H9 (cell line): ENCODE results near the gene MOB3B. TPM values are rescaled to one million over a fixed set of nuclear protein-coding genes. Genes with fewer than 3 reads are reported as not detected.

Experiments used
- DNase-seq: peaks from one replicate; pipeline ENCODE4 v3.0.0-alpha.2; 2017
- H2AFZ ChIP-seq: one replicate; pipeline ENCODE4 v1.6.1; 2013; ENCODE audit warnings: mild to moderate bottlenecking, low read length, control low read depth, moderate library complexity
- H2AK5ac ChIP-seq: 2 replicates; pipeline ENCODE4 v1.6.1; 2013; ENCODE audit warnings: low read length, control low read depth, mixed read lengths; ENCODE audit not compliant: insufficient read length
- H2BK120ac ChIP-seq: one replicate; pipeline ENCODE4 v1.6.1; 2013; ENCODE audit warnings: low read depth, mild to moderate bottlenecking, low read length, control low read depth, inconsistent platforms; ENCODE audit not compliant: poor library complexity, severe bottlenecking
- H2BK12ac ChIP-seq: 2 replicates; pipeline ENCODE4 v1.6.1; 2013; ENCODE audit warnings: low read length, control low read depth, mixed read lengths, low read depth; ENCODE audit not compliant: insufficient read length
- H2BK15ac ChIP-seq: 2 replicates; pipeline ENCODE4 v1.6.1; 2013; ENCODE audit warnings: low read depth, low read length, control low read depth
- H2BK20ac ChIP-seq: one replicate; pipeline ENCODE4 v1.6.1; 2013; ENCODE audit warnings: low read depth, mild to moderate bottlenecking, low read length, control low read depth, inconsistent platforms; ENCODE audit not compliant: poor library complexity, severe bottlenecking
- H2BK5ac ChIP-seq: 2 replicates; pipeline ENCODE4 v1.6.1; 2013; ENCODE audit warnings: low read length, control low read depth, mixed read lengths; ENCODE audit not compliant: insufficient read length
- H3K14ac ChIP-seq: 2 replicates; pipeline ENCODE4 v1.6.1; 2013; ENCODE audit warnings: low read length, control low read depth; ENCODE audit not compliant: insufficient read depth
- H3K18ac ChIP-seq: 2 replicates; pipeline ENCODE4 v1.6.1; 2013; ENCODE audit warnings: low read depth, mild to moderate bottlenecking, mixed read lengths, low read length, control low read depth; ENCODE audit not compliant: insufficient read length
- H3K23ac ChIP-seq: 2 replicates; pipeline ENCODE4 v1.6.1; 2013; ENCODE audit warnings: low read length, control low read depth, mixed read lengths, low read depth; ENCODE audit not compliant: insufficient read length
- H3K23me2 ChIP-seq: 2 replicates; pipeline ENCODE4 v1.6.1; 2013; ENCODE audit warnings: low read depth, mild to moderate bottlenecking, mixed read lengths, low read length, control low read depth; ENCODE audit not compliant: insufficient read length, poor library complexity, severe bottlenecking
- H3K27ac ChIP-seq: 2 replicates; pipeline ENCODE4 v1.5.1; 2013; ENCODE audit warnings: low read length, control low read depth, mixed read lengths, low read depth; ENCODE audit not compliant: insufficient read length
- H3K27me3 ChIP-seq: 2 replicates; pipeline ENCODE4 v1.6.1; 2013; ENCODE audit warnings: low read length, control low read depth, inconsistent platforms; ENCODE audit not compliant: insufficient read depth
- H3K4ac ChIP-seq: 2 replicates; pipeline ENCODE4 v1.6.1; 2013; ENCODE audit warnings: low read depth, mild to moderate bottlenecking, control low read depth, inconsistent platforms, low read length, moderate library complexity
- H3K4me1 ChIP-seq: 2 replicates; pipeline ENCODE4 v1.6.1; 2013; ENCODE audit warnings: low read length, control low read depth, inconsistent platforms; ENCODE audit not compliant: insufficient read depth
- H3K4me2 ChIP-seq: 2 replicates; pipeline ENCODE4 v1.6.1; 2013; ENCODE audit warnings: low read length, control low read depth, mixed read lengths; ENCODE audit not compliant: insufficient read length, insufficient read depth
- H3K56ac ChIP-seq: 2 replicates; pipeline ENCODE4 v1.6.1; 2013; ENCODE audit warnings: low read depth, mild to moderate bottlenecking, mixed read lengths, low read length, control low read depth; ENCODE audit not compliant: insufficient read length
- H3K79me1 ChIP-seq: 2 replicates; pipeline ENCODE4 v1.6.1; 2013; ENCODE audit warnings: low read depth, mild to moderate bottlenecking, moderate library complexity, low read length, control low read depth, inconsistent platforms; ENCODE audit not compliant: insufficient read depth, poor library complexity, severe bottlenecking
- H3K79me2 ChIP-seq: 2 replicates; pipeline ENCODE4 v1.6.1; 2013; ENCODE audit warnings: low read length, control low read depth, inconsistent platforms; ENCODE audit not compliant: insufficient read depth
- H3K9ac ChIP-seq: 2 replicates; pipeline ENCODE4 v1.6.1; 2013; ENCODE audit warnings: low read length, control low read depth, mixed read lengths; ENCODE audit not compliant: insufficient read length; ENCODE audit errors: extremely low read depth
- H3K9me3 ChIP-seq: one replicate; pipeline ENCODE4 v1.6.1; 2013; ENCODE audit warnings: low read depth, low read length, inconsistent platforms; ENCODE audit not compliant: control insufficient read depth
- H3T11ph ChIP-seq: one replicate; pipeline ENCODE4 v1.6.1; 2013; ENCODE audit warnings: mild to moderate bottlenecking, low read length, control low read depth, inconsistent platforms
- H4K20me1 ChIP-seq: one replicate; pipeline ENCODE4 v1.6.1; 2013; ENCODE audit not compliant: control insufficient read depth, insufficient read length, insufficient read depth
- H4K5ac ChIP-seq: 2 replicates; pipeline ENCODE4 v1.6.1; 2013; ENCODE audit warnings: low read depth, mild to moderate bottlenecking, mixed read lengths, low read length, control low read depth; ENCODE audit not compliant: insufficient read length
- H4K8ac ChIP-seq: replicated peaks from 2 replicates; pipeline ENCODE4 v1.6.1; 2013; ENCODE audit warnings: low read length, control low read depth, mixed read lengths, low read depth; ENCODE audit not compliant: insufficient read length
- H4K91ac ChIP-seq: 2 replicates; pipeline ENCODE4 v1.6.1; 2013; ENCODE audit warnings: low read depth, mild to moderate bottlenecking, moderate library complexity, mixed read lengths, low read length, control low read depth; ENCODE audit not compliant: insufficient read length
- H3K27ac Mint-ChIP-seq, 3 experiments: 2 replicates in 2 of 3; 3 replicates in 1 of 3; pipeline ENCODE4 v1.8.0; 2020 to 2021; ENCODE audit warnings: mixed read lengths in 3 of 3, mild to moderate bottlenecking in 1 of 3, moderate library complexity in 1 of 3
- H3K27me3 Mint-ChIP-seq: 2 replicates; pipeline ENCODE4 v1.8.0; 2021; ENCODE audit warnings: low read depth, mild to moderate bottlenecking, moderate library complexity, mixed read lengths
- H3K36me3 Mint-ChIP-seq, 3 experiments: 2 replicates in 2 of 3; 3 replicates in 1 of 3; pipeline ENCODE4 v1.8.0; 2020 to 2021; ENCODE audit warnings: low read depth in 3 of 3, mixed read lengths in 3 of 3; ENCODE audit not compliant: insufficient read depth in 1 of 3
- H3K4me1 Mint-ChIP-seq, 2 experiments: 2 replicates each; pipeline ENCODE4 v1.8.0; 2020; ENCODE audit warnings: mixed read lengths in 2 of 2
- H3K4me3 Mint-ChIP-seq, 2 experiments: 2 replicates in 1 of 2; 3 replicates in 1 of 2; pipeline ENCODE4 v1.8.0; 2020 to 2021; ENCODE audit warnings: mild to moderate bottlenecking in 2 of 2, mixed read lengths in 2 of 2, moderate library complexity in 1 of 2
- H3K9me3 Mint-ChIP-seq, 2 experiments: 2 replicates in 1 of 2; 3 replicates in 1 of 2; pipeline ENCODE4 v1.8.0; 2020; ENCODE audit warnings: mild to moderate bottlenecking in 2 of 2, mixed read lengths in 2 of 2, moderate library complexity in 1 of 2
- CTCF ChIP-seq: fragments of 200-600 bp; sonication (generic); conservative IDR thresholded peaks from 3 replicates; pipeline ENCODE4 v1.8.0; 2021; ENCODE audit warnings: antibody characterized with exemption, mild to moderate bottlenecking
- WGBS: extraction: QIAGEN DNeasy Blood & Tissue Kit; methylation state at CpG from one replicate; pipeline ENCODE4 v1.1.7; 2013; ENCODE audit warnings: missing lambda C conversion rate, low lambda C conversion rate, mixed read lengths; ENCODE audit not compliant: insufficient read length; ENCODE audit errors: extremely low coverage; 5-methylcytosine and 5-hydroxymethylcytosine counted together
- total RNA-seq: library from RNA; stranded (reverse); gene quantifications from 2 replicates; pipeline ENCODE4 v1.2.1, GENCODE V29; 2021

The MOB3B gene
- total RNA-seq, 1 experiment from 2014 or later: 9.8 TPM

- Histone ChIP-seq H4K5ac (no peak overlapping the region), H3K79me2 (no peaks in the 10 kb centered on the region), H2AK5ac (no peak overlapping the region), H3K23me2 (no peaks in the 10 kb centered on the region), H3K27ac (no peak overlapping the region), H4K91ac (no peak overlapping the region), H3K9me3 (no peaks in the 10 kb centered on the region), H4K20me1 (no peaks in the 10 kb centered on the region), H3K4me2 (no peak overlapping the region), H3K56ac (no peak overlapping the region), H3K18ac (no peak overlapping the region), H4K8ac (no peak overlapping the region), H2BK12ac (no peak overlapping the region), H3T11ph (no peak overlapping the region), H3K4ac (no peak overlapping the region), H3K23ac (no peak overlapping the region), H2BK120ac (no peak overlapping the region), H3K79me1 (no peaks in the 10 kb centered on the region), H3K9ac (no peak overlapping the region), H2BK15ac (no peak overlapping the region), H3K27me3 (no peaks in the 10 kb centered on the region), H2BK20ac (no peak overlapping the region), H3K4me1 (no peaks in the 10 kb centered on the region), H3K14ac (no peak overlapping the region), H2AFZ (no peak overlapping the region), H2BK5ac (no peak overlapping the region)
- no peak for DNase-seq
- Mint-ChIP-seq H3K27me3 (no peaks in the 10 kb centered on the region), H3K4me1 (peaks cover 0 to 2% of the 10 kb centered on the region in 2 experiments; a peak in 2 of 4 replicates), H3K4me3 (no peak overlapping the region), H3K27ac (no peak overlapping the region), H3K36me3 (peaks cover 11 to 34% (median 27%) of the 10 kb centered on the region in 3 experiments), H3K9me3 (no peaks in the 10 kb centered on the region; a peak in 1 of 5 replicates)
- no CpG with 5 or more reads among the region's 4 CpGs for WGBS
- TF ChIP-seq CTCF: no peak
These were observed 12.1 kb upstream of the MOB3B start for GRCh38 chr9:27541740-27542139.
